Activated naive CD8-positive, alpha-beta T cell (primary cell): Measurements from ENCODE around the gene HPN.
A peak's percentile ranks its signal among the peaks of the same experiment; 100 is the strongest.
"Not testable (repeated sequence)": the region's sequence is repeated elsewhere in the genome, so short reads cannot be mapped to it uniquely, and the experiment has no call there.

Experiments
- H3K27ac Mint-ChIP-seq: one replicate; pipeline ENCODE4 v1.8.0; 2021; ENCODE audit warnings: mixed read lengths
- H3K27me3 Mint-ChIP-seq: one replicate; pipeline ENCODE4 v1.8.0; 2021; ENCODE audit warnings: mixed read lengths
- H3K36me3 Mint-ChIP-seq: one replicate; pipeline ENCODE4 v1.8.0; 2021; ENCODE audit warnings: mixed read lengths
- H3K4me1 Mint-ChIP-seq: one replicate; pipeline ENCODE4 v1.8.0; 2021; ENCODE audit warnings: low read depth, mixed read lengths
- H3K4me3 Mint-ChIP-seq: one replicate; pipeline ENCODE4 v1.8.0; 2021; ENCODE audit warnings: mild to moderate bottlenecking, mixed read lengths
- H3K9me3 Mint-ChIP-seq: one replicate; pipeline ENCODE4 v1.8.0; 2021; ENCODE audit warnings: low read depth, mixed read lengths

The HPN gene

DNA sequence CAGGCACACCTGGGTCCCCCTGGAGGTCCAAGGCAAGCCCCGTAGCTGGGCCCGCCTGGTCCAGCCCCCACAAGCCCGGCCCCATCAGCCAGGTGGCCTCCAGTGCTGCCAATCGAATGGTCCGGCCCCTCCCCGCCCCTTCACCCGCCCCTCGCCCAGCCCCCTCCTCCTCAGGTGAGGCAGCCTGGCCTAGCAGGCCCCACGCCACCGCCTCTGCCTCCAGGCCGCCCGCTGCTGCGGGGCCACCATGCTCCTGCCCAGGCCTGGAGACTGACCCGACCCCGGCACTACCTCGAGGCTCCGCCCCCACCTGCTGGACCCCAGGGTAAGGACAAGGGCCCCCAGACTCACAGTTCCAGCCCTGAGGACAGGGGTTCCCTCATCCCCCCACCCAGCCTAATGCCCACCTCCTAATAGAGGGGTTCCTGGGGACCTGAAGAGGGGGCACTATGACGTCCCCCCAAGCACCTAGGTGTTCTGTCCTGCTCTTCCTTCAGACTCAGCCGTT, at the start of gene HPN:
Gene HPN (plus strand): TSS at position 174 of the 508 bp plus-strand sequence. CDS start 786 bp downstream, outside the sequence.
- H3K27ac Mint-ChIP-seq: peak within 1 kb of the TSS; percentile 76
- H3K36me3 Mint-ChIP-seq: no peaks in the 10 kb centered on the region
- peak within 1 kb of the TSS; percentile 69 for H3K4me3 Mint-ChIP-seq
- H3K27me3 Mint-ChIP-seq: no peaks in the 10 kb centered on the region
- H3K9me3 Mint-ChIP-seq: no peaks in the 10 kb centered on the region
- peaks cover 34% of the 10 kb centered on the region for H3K4me1 Mint-ChIP-seq

DNA sequence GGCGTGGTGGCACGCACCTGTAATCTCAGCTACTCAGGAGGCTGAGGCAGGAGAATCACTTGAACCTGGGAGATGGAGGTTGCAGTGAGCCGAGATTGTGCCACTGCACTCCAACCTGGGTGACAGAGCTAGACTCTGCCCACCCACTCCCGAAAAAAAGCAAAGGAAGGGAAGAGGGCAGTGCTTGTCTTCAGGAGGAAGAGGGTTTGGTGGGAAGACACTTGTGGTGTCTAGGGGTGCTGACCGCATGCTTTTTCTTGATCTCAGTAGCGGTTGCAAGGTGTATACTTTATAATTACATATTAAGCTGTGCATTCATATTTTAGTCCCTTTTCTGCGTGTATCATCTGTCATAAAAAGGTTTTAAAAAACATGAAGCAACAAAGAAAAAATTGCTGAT, 48.9 kb upstream of the HPN start:
- H3K36me3 Mint-ChIP-seq, H3K4me3 Mint-ChIP-seq, H3K27me3 Mint-ChIP-seq, H3K27ac Mint-ChIP-seq, H3K9me3 Mint-ChIP-seq: not testable (repeated sequence)
- H3K4me1 Mint-ChIP-seq: peaks cover 40% of the 10 kb centered on the region

DNA sequence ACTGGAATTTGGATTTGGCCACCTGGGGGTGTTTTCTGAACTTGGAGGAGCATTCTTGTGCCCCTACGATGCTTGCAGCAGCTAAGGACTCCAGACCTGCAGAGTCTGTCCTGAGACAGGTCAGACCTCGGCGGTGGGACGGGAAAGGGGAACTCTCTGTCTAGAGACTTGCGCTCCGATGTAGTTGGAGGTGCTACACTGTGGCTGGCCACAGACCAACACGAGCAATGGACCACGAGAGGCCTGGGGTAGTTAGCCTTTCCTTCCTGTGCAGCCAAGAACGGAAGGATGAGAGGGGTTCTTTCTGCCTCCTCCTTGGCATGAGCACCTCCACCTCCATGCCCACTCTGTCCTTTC, 47.3 kb upstream of the HPN start:
- H3K4me3 Mint-ChIP-seq: no peak overlapping the region

DNA sequence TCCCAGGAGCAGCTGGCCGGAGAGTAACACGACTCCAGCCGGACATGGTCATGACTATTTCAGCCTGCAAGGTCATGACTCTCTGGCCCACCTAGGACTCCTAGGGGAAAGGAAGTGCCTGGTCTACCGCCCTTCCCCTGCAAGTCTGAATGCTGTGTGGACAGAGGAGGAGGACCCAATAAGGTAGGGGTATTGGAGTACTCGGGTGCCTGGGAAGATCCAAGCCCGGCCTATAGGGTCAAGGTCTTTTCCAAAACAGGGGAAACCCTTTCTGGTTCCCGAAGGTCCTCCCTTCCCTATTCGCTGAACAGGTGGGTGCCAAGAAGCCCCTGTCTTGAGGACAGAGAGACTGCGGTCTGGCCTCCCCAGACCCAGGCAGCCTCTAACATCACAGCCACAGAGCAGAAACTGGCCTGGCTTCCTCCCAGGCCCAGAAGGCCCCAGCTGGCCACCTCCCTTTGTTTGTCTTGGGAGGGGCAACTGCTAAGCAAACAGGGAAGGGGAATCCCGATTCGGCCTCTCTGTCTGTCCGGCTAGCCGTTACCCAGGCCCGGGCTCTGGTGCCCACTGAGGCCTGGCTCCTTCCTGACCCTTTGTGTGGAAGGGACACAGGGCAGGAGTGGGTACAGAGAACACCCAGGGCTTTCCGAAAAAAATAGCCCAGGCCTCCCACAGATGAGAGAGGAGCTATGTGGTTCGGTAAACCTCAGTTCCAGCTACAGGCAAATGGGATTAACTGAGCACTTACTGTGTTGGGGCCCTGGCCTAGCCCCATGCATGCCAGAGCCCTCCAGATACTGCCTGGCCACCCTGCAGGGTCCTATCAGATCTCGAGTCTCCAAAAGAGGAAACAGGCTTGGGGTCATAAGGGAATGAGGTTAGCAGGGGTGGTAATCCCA, 46.6 kb upstream of the HPN start:
- H3K9me3 Mint-ChIP-seq: no peaks in the 10 kb centered on the region
- H3K4me1 Mint-ChIP-seq: peaks cover 42% of the 10 kb centered on the region
- H3K4me3 Mint-ChIP-seq: no peak overlapping the region
- no peak overlapping the region for H3K27ac Mint-ChIP-seq
- no peaks in the 10 kb centered on the region for H3K27me3 Mint-ChIP-seq
- no peaks in the 10 kb centered on the region for H3K36me3 Mint-ChIP-seq

More for the DNA sequence above, 47.3 kb upstream of the HPN start:
- H3K27me3 Mint-ChIP-seq: no peaks in the 10 kb centered on the region
- peaks cover 43% of the 10 kb centered on the region for H3K4me1 Mint-ChIP-seq
- H3K27ac Mint-ChIP-seq: no peak overlapping the region
- no peaks in the 10 kb centered on the region for H3K36me3 Mint-ChIP-seq
- no peaks in the 10 kb centered on the region for H3K9me3 Mint-ChIP-seq

DNA sequence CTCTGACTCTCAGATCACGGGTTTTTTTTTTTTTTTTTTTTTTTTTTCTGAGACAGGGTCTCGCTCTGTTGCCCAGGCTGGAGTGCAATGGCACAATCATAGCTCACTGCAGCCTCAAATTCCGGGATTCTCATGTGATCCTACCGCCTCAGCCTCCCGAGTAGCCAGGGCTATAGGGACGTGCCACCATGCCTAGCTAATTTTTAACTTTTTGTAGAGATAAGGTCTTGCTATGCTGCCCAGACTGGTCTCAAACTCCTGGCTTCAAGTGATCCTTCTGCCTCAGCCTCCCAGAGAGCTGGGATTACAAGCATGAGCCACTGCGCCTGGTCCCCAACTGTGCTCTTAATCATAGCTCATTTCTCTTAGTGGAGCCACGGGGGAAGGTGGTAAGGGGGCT, 46.0 kb upstream of the HPN start:
- Mint-ChIP-seq H3K9me3 (no peaks in the 10 kb centered on the region), H3K27me3 (no peaks in the 10 kb centered on the region), H3K4me1 (peaks cover 38% of the 10 kb centered on the region), H3K4me3 (no peak overlapping the region), H3K27ac (peak overlapping the region; percentile 6), H3K36me3 (no peaks in the 10 kb centered on the region)

DNA sequence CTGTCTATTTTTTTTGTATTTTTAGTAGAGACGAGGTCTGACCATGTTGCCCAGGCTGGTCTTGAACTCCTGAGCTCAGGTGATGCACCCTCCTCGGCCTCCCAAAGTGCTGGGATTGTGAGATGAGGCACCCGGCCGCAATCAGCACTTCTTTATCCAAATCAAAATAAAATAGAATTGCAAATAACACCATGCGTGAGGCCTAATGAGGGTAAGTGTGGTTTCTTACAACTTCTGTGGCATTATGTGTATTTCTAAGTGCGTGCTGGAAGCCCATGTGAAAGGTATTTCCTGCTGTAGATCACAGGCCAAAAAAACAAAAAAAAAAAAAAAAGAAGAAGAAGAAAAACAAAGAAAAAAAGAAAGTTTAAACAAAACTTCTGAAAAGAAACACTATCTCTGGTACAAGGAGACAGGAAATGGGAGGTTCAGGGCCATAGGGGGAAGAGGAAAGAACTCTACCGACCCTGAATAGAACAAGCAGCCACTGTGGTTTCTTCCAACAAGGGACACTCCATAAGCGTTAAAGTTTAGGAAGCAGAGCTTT, 44.4 kb upstream of the HPN start:
- peaks cover 39% of the 10 kb centered on the region for H3K4me1 Mint-ChIP-seq
- H3K4me3 Mint-ChIP-seq: peak overlapping the region; percentile 68
- no peaks in the 10 kb centered on the region for H3K9me3 Mint-ChIP-seq
- H3K27ac Mint-ChIP-seq: peak overlapping the region; percentile 91
- no peaks in the 10 kb centered on the region for H3K27me3 Mint-ChIP-seq
- peaks cover 4% of the 10 kb centered on the region for H3K36me3 Mint-ChIP-seq

DNA sequence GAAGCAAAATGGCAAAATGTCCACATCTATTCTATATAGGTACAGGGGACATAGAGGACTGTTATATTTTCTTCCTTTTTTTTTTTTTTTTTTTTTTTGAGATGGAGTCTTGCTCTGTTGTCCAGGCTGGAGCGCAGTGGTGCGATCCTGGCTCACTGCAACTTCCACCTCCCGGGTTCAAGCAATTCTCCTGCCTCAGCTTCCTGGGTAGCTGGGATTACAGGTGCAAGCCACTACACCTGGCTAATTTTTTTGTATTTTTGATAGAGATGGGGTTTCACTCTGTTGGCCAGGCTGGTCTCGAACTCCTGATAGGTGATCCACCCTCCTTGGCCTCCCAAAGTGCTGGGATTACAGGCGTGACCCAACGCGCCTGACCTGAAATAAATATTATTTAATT, 43.3 kb upstream of the HPN start:
- H3K9me3 Mint-ChIP-seq, H3K27me3 Mint-ChIP-seq, H3K36me3 Mint-ChIP-seq: not testable (repeated sequence)
- Mint-ChIP-seq H3K4me3 (peak overlapping the region; percentile 68), H3K27ac (peak overlapping the region; percentile 91), H3K4me1 (peaks cover 50% of the 10 kb centered on the region)

DNA sequence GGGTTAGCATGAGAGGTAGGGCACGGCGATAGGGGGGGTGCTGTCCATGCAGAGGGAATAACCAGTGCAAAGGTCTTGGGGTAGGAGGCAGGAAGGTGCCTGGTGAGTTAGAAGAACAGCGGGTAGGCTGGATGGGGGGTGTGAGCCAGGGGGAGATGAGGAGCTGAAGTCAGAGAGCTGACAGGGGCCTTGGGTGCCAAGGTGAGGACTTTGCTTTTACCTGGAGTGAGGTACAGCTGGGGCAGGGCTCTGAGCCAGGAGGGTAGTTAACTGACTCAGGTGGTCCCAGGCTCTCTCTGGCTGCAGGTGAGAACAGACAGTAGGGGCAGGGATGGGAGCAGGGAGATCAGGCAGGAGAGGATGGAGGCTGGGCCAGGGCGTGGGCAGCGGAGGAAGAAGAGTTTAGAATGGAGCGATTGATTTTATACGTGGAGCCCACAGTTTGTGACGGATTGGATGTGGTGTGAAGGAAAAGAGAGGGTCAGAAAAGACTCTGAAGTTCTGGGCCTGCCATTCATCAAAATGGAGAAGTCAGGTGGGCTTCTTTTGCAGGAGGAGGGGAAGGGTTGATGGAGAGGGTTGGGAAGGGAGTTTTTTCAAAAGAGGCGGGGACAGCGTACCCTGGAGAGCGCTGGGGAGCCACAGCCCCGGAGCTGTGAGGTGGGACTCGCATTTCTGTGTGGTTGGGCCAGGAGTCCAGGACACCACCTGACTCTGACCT, 42.6 kb upstream of the HPN start:
- Mint-ChIP-seq H3K27me3 (no peaks in the 10 kb centered on the region), H3K27ac (peak overlapping the region; percentile 94), H3K4me3 (peak overlapping the region; percentile 88), H3K9me3 (no peaks in the 10 kb centered on the region), H3K4me1 (peaks cover 56% of the 10 kb centered on the region), H3K36me3 (peaks cover 4% of the 10 kb centered on the region)

DNA sequence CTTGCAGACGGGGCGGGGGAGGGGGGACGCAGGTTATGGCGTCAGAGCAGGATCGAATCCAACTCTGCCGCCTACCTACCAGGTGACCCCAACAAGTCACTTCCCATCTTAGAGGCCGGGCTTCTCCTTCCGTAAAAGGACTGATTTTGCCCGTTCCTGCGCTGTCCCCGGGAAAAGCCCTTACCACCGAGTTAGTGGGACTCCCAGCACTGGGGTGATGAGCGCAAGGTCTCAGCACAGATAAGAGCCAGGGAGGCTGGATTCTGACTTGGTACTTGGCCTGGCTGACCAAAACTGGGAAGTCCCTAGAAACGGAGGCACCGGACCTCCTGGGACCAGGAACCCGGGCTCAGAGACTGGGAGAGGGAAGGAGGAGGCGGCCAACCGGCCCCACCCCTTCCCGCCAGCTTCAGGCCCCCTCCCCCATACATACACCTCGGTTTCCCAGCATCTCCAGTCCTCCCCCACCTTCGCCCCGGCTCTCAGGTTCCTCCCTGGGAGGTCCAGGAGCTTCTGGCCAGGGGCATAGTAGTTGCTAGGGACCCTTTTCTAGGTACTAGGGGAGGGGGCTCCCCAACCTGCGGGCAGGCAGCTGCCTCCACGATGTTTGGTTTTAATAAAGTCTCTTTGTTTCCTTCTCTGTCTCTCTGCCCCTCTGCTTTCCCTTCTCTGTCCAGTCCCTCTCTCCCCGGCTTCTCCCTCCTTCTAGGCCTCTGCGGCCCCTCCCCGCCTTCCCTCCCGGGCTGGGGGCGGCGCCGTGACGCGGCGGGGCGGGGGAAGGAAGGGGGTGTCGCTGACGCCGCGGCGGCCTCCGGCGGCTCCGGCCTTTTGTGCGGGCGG, 41.8 kb upstream of the HPN start, which contains the start of gene GRAMD1A:
Gene GRAMD1A (plus strand): TSS at position 826 of the 840 bp plus-strand sequence. CDS start 156 bp downstream, outside the sequence.
- Mint-ChIP-seq H3K4me1 (peaks cover 62% of the 10 kb centered on the region), H3K27ac (peak within 1 kb of the TSS; percentile 98), H3K9me3 (no peaks in the 10 kb centered on the region), H3K36me3 (peaks cover 4% of the 10 kb centered on the region), H3K4me3 (peak within 1 kb of the TSS; percentile 98), H3K27me3 (no peaks in the 10 kb centered on the region)

DNA sequence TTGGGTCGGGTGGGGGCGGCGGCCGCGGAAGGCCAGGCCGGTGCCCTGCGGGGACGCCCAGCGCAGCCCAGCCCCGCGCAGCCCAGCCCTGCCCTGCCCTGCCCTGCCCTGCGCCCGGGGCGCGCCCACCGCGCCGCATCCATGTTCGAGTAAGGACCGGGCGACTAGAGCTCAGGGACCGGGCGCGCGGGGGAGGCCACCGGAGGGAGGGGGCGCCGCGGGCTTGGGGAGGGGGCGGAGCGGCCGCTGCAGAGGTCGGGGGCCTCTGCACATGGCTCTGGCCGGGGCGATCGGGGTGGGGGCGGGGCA, 41.2 kb upstream of the HPN start:
- H3K4me1 Mint-ChIP-seq: peaks cover 64% of the 10 kb centered on the region
- no peak overlapping the region for H3K27ac Mint-ChIP-seq
- H3K36me3 Mint-ChIP-seq: peaks cover 4% of the 10 kb centered on the region
- H3K4me3 Mint-ChIP-seq: no peak overlapping the region
- H3K9me3 Mint-ChIP-seq: no peaks in the 10 kb centered on the region
- no peaks in the 10 kb centered on the region for H3K27me3 Mint-ChIP-seq

DNA sequence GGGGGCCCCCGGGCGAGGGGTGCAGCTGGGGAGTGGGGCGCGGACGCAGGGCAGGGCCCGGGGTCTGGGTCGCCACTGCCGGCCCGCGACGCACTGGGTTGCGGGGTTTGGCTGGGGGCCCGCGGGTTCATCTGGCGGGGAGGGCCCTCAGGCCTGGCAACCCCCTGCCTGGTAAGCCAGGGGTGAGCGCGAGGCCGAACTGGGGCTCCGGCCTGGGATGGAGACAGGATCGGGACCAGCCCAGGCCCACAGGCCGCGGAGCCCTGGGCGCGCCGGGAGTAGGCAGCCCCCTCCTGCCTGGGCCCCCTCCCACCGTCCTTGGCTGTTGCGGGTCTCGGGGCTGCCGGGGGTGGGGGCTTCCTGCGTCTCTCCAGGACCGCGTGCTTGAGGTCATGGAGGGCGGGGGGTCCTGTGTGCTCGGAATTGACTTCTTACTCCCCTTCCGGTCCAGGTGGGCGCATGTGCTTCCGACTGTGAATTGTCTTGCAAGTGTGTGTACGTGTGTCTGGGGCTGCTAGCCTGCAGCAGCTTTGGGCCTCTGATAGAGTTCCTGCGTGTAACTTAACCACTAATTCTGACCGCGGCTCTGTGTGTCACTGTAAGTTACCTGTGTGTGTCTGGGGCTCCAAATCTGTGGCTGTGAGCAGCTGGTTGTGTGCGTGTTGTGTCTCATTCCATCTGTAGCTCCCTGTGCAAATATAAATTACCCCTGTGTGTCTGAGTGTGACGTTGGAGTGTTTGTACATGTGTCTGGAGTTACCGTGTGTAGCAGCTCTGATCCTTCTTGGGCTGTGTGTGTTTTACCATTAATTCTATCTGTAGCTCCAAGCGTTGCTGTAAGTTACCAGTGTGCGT, 40.6 kb upstream of the HPN start:
- H3K36me3 Mint-ChIP-seq: peaks cover 4% of the 10 kb centered on the region
- peak overlapping the region; percentile 98 for H3K4me3 Mint-ChIP-seq
- peaks cover 67% of the 10 kb centered on the region for H3K4me1 Mint-ChIP-seq
- peak overlapping the region; percentile 98 for H3K27ac Mint-ChIP-seq
- H3K9me3 Mint-ChIP-seq: no peaks in the 10 kb centered on the region
- H3K27me3 Mint-ChIP-seq: no peaks in the 10 kb centered on the region

DNA sequence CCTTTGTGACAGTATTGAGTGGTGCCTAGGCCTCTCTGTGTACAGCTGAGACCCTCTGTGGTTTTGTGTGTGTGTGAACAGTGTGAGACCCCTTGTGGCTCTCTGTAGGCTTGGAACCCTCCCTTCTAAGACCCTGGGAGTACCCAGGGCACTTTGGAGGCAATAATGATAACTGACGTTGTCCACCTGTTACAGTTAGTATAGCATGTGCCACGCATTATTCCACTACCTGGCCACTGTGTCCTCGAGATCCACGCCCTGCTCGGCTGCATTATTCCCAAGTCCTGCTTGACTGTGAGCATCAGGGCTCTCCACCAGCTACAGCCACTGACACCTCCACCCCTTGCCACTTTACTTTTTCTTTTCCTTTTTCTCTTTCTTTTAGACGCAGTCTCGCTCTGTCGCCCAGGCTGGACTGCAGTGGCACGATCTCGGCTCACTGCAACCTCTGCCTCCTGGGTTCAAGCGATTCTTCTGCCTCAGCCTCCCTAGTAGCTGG, 39.4 kb upstream of the HPN start:
- H3K4me3 Mint-ChIP-seq: peak overlapping the region; percentile 98
- H3K36me3 Mint-ChIP-seq: peaks cover 4% of the 10 kb centered on the region
- H3K4me1 Mint-ChIP-seq: peaks cover 68% of the 10 kb centered on the region
- peak overlapping the region; percentile 98 for H3K27ac Mint-ChIP-seq
- H3K9me3 Mint-ChIP-seq: no peaks in the 10 kb centered on the region
- H3K27me3 Mint-ChIP-seq: no peaks in the 10 kb centered on the region

DNA sequence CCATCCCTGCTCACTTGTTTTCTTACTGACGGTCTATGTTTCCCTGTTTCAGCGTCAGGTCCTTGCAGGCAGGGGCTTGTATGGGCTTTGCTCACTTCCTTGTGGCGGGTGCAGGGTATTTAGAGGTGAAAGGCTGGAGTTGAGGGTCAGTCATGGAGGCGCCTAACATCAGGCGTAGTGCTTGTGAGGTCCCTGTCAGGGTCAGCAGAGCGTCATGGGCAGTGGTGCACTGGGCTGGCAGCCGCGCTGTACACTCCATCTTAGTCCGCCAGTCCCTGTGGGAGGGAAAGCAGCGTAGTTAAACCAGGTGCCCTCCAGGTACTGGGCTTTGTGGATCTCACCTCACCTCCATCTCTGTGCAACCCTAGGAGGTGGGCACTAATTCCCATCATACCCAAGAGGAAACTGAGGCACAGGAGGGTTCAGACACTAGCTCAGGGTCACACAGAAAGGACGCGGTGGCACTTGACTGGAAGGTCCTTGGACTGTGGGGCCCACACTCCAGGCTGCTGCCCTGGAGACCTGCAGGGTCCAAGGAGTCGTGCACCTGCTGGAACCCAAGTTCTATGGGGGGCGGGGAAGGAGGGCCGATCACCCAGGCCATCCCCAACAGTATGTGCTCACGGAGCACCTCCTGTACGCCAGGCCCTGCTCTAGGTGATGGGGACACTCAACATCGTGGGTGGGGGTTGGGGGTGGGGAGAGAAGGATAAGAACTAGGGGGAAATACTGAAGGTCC, 36.8 kb upstream of the HPN start:
- Mint-ChIP-seq H3K9me3 (no peaks in the 10 kb centered on the region), H3K27ac (peak overlapping the region; percentile 98), H3K36me3 (peaks cover 4% of the 10 kb centered on the region), H3K4me3 (peak overlapping the region; percentile 46), H3K27me3 (no peaks in the 10 kb centered on the region), H3K4me1 (peaks cover 55% of the 10 kb centered on the region)
